ENCODE measurements around the gene FBLN2. TPM values are rescaled to one million over a fixed set of nuclear protein-coding genes. Genes with fewer than 3 reads are reported as not detected.

Gene FBLN2
- polyA plus RNA-seq, 3 donors: 0.08 TPM; not detected in 2

DNA sequence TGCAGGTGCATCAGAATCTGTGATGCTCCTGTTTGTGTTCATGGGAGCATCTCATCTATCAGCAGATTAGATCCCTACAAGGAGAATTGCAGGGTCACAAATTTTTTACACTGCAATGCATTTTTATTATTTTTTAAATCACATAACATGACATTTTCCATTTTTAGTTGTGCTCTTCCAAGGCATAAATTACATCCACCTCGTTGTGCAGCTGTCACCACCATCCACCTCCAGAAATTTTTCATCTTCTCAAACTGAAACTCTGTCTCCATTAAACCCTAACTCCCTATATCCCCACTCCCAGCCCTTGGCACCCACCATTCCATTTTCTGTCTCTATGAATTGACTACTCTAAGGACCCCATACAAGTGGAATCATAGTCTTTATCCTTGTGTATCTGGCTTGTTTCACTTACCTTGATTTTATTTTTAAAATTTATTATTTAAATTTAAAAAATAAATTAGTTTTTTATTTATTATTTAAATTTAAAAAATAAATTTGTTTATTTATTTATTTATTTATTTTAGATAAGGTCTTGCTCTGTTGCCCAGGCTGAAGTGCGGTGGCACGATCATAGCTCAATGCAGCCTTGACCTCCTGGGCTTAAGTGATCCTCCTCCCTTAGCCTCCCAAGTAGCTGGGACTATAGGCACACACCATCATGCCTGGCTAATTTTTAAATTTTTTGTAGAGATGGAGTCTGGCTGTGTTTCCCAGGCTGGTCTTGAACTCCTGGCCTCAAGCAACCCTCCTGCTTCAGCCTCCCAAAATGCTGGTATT lies 47.7 kb downstream of the FBLN2 start:
- H3K9ac ChIP-seq (ENCODE audit: insufficient read depth, low read length, poor library complexity, severe bottlenecking): no peak overlapping the region
- H3K4me3 ChIP-seq (replicated peaks in 1 of 3; ENCODE audit: low read depth in 2 of 3, low read length in 3 of 3): no peak overlapping the region
- H3K27ac ChIP-seq (ENCODE audit: low read depth in 1 of 2, low read length in 2 of 2): no peak overlapping the region
- no peaks in the 10 kb centered on the region for H3K36me3 Mint-ChIP-seq
- H4K20me1 ChIP-seq (ENCODE audit: insufficient read depth, low read length): no peaks in the 10 kb centered on the region
- TF ChIP-seq, protein P1, sequence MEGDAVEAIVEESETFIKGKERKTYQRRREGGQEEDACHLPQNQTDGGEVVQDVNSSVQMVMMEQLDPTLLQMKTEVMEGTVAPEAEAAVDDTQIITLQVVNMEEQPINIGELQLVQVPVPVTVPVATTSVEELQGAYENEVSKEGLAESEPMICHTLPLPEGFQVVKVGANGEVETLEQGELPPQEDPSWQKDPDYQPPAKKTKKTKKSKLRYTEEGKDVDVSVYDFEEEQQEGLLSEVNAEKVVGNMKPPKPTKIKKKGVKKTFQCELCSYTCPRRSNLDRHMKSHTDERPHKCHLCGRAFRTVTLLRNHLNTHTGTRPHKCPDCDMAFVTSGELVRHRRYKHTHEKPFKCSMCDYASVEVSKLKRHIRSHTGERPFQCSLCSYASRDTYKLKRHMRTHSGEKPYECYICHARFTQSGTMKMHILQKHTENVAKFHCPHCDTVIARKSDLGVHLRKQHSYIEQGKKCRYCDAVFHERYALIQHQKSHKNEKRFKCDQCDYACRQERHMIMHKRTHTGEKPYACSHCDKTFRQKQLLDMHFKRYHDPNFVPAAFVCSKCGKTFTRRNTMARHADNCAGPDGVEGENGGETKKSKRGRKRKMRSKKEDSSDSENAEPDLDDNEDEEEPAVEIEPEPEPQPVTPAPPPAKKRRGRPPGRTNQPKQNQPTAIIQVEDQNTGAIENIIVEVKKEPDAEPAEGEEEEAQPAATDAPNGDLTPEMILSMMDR (IDR thresholded peaks at IDR 0.05): no peak
- no peak overlapping the region for H3K27ac Mint-ChIP-seq
- no peak overlapping the region for H3K4me3 Mint-ChIP-seq
- H3K4me2 ChIP-seq (replicated peaks; ENCODE audit: extremely low read depth, low read length, poor library complexity, severe bottlenecking): no peak overlapping the region
- no peak overlapping the region for H2AFZ ChIP-seq (ENCODE audit: insufficient read depth, low read depth, low read length, poor library complexity, severe bottlenecking)
- no peak for DNase-seq
- H3K4me1 ChIP-seq (ENCODE audit: control insufficient read depth in 1 of 2, insufficient read depth in 2 of 2, low read length in 2 of 2): no peaks in the 10 kb centered on the region
- no peaks in the 10 kb centered on the region for H3K9me3 Mint-ChIP-seq
- WGBS (ENCODE audit: insufficient coverage): 75% methylated on average over 1 of the region's 3 CpGs
- no peaks in the 10 kb centered on the region for H3K9me3 ChIP-seq (replicated peaks in 1 of 2; ENCODE audit: control insufficient read depth in 1 of 2, insufficient read depth in 1 of 2, low read length in 2 of 2)
- H3K27me3 ChIP-seq (ENCODE audit: control insufficient read depth in 2 of 2, insufficient read depth in 2 of 2, low read length in 2 of 2): no peaks in the 10 kb centered on the region
- no peaks in the 10 kb centered on the region for H3K79me2 ChIP-seq (ENCODE audit: insufficient read depth, low read length)
- H3K4me1 Mint-ChIP-seq: no peaks in the 10 kb centered on the region
- no peaks in the 10 kb centered on the region for H3K36me3 ChIP-seq (replicated peaks in 1 of 2; ENCODE audit: control insufficient read depth in 1 of 2, insufficient read depth in 2 of 2, low read length in 2 of 2)
- intact Hi-C loops (cut with micrococcal nuclease): no loop called here
- H3K27me3 Mint-ChIP-seq (ENCODE audit: low read depth in 3 of 3): peaks cover 2 to 7% (median 2%) of the 10 kb centered on the region in 3 donors

DNA sequence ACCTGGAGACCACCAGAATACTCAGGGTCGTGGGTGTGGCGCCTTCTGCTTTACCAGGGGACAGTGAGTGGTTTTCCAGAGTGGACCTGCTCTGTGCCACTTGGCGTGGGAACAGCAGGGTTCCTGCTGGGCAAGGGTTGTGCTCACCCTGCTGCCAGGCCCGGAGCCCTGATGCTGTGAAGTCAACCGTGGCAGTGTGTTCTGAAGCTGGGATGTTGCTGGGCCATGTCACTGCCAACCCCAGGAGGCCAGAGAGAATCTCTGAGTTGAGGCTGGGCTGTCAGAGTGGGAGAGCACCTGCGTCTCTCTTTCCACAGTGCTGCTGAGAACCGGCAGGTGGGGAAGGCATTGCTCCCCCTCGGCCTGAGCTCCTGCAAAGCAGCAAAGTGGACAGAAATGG lies 48.7 kb downstream of the FBLN2 start:
- H3K9ac ChIP-seq (ENCODE audit: insufficient read depth, low read length, poor library complexity, severe bottlenecking): no peak overlapping the region
- H3K9me3 Mint-ChIP-seq: no peaks in the 10 kb centered on the region
- H3K27me3 ChIP-seq (ENCODE audit: control insufficient read depth in 2 of 2, insufficient read depth in 2 of 2, low read length in 2 of 2): no peaks in the 10 kb centered on the region
- H3K36me3 ChIP-seq (replicated peaks in 1 of 2; ENCODE audit: control insufficient read depth in 1 of 2, insufficient read depth in 2 of 2, low read length in 2 of 2): no peaks in the 10 kb centered on the region
- H3K4me3 Mint-ChIP-seq: no peak overlapping the region
- no peak overlapping the region for H3K27ac Mint-ChIP-seq
- no peak overlapping the region for H3K4me2 ChIP-seq (replicated peaks; ENCODE audit: extremely low read depth, low read length, poor library complexity, severe bottlenecking)
- no peaks in the 10 kb centered on the region for H3K79me2 ChIP-seq (ENCODE audit: insufficient read depth, low read length)
- peaks cover 2 to 7% (median 5%) of the 10 kb centered on the region in 3 donors for H3K27me3 Mint-ChIP-seq (ENCODE audit: low read depth in 3 of 3)
- no peak overlapping the region for H3K27ac ChIP-seq (ENCODE audit: low read depth in 1 of 2, low read length in 2 of 2)
- intact Hi-C loops (cut with micrococcal nuclease): no loop called here
- no peak overlapping the region for H3K4me3 ChIP-seq (replicated peaks in 1 of 3; ENCODE audit: low read depth in 2 of 3, low read length in 3 of 3)
- 92% methylated on average over 8 of the region's 8 CpGs for WGBS (ENCODE audit: insufficient coverage)
- TF ChIP-seq, protein P1 (IDR thresholded peaks at IDR 0.05): no peak
- H2AFZ ChIP-seq (ENCODE audit: insufficient read depth, low read depth, low read length, poor library complexity, severe bottlenecking): no peak overlapping the region
- no peaks in the 10 kb centered on the region for H4K20me1 ChIP-seq (ENCODE audit: insufficient read depth, low read length)
- no peaks in the 10 kb centered on the region for H3K4me1 Mint-ChIP-seq
- DNase-seq: no peak
- H3K4me1 ChIP-seq (ENCODE audit: control insufficient read depth in 1 of 2, insufficient read depth in 2 of 2, low read length in 2 of 2): no peaks in the 10 kb centered on the region
- no peaks in the 10 kb centered on the region for H3K36me3 Mint-ChIP-seq
- H3K9me3 ChIP-seq (replicated peaks in 1 of 2; ENCODE audit: control insufficient read depth in 1 of 2, insufficient read depth in 1 of 2, low read length in 2 of 2): no peaks in the 10 kb centered on the region

All from CD14-positive monocyte (primary cell).